ENCODE measurements around the gene LIPK.
"Not testable (repeated sequence)": the region's sequence is repeated elsewhere in the genome, so short reads cannot be mapped to it uniquely, and the experiment has no call there.

LIPK gene, protein sequence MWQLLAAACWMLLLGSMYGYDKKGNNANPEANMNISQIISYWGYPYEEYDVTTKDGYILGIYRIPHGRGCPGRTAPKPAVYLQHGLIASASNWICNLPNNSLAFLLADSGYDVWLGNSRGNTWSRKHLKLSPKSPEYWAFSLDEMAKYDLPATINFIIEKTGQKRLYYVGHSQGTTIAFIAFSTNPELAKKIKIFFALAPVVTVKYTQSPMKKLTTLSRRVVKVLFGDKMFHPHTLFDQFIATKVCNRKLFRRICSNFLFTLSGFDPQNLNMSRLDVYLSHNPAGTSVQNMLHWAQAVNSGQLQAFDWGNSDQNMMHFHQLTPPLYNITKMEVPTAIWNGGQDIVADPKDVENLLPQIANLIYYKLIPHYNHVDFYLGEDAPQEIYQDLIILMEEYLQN

DNA sequence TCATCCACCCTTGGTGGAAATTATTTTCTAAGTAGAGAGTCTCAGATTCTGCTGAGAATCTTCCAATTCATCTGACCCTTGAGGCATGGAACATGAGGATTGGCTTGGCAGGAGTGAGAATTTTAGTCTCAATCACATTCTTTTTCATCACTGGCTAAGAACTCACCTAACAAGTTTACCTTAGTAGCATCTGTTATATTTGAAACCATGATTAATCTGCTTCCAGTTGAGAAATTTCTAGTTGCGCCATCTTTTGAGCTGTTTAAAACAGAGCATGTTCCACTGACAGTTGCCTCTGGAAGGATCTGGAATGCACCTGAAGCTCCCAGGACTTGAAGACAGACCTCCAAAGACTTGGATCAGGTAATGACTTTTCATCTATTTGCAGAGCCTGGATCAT is at the start of gene LIPK:
Gene LIPK, plus strand, starts transcription at position 292 of the 400 bp plus-strand sequence. CDS start 18,295 bp downstream, outside the sequence.
- DNase-seq (ENCODE audit: low spot score), result no peak

DNA sequence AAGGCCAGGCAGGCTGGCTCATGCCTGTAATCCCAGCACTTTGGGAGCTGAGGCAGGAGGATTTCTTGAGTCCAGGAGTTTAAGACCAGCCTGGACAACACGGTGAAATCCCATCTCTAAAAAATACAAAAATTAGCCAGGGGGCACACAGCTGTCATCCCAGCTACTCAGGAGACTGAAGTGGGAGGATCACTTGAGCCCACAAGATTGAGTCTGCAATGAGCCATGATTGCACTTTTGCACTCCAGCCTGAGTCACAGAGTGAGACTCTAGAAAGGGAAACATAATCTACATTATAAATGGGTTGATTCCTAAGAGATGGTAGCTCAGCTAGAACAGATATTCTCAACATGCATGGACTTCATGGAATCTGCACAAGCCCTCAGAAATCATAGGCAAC is 48.1 kb upstream of the LIPK start:
- no peak for DNase-seq (ENCODE audit: low spot score)

DNA sequence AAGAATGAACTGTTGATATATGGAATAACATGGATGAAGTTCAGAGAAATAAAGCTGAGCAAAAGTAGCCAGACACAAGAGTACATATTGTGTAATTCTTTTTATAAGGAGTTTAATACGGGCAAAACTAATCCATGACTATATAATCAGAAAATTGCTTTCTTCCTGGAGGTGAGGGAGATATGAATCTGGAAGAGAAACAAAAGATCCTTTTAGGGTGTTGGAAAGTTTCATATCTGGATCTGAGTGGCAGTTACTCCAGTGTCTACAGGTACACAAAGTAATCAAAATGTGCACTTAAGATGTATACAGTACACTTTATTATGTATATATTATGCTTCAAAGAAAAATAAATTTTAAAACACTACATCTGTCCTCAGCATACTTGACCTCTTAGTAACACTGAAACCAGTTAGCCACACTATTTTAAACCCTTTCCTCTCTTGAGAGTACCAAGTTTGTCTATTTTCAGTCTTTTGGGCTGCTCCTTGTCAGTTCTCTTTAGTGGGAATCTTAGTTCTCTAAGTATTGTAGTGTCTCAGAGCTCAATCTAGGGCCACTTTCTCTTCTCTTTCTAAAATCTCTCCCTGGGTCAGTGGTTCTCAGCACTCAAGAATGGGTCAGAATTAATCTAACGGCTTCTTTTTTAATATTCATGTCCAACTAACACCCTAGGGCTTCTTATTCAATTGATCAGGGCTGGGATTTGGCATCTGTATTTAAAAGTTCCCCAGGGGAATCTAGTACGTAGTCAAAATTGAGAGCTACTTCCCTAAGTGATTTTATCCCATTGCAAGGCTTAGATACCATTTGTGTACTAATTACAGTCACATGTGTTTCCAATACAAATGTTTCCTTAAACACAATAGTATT is 46.1 kb upstream of the LIPK start:
- DNase-seq (ENCODE audit: low spot score), result no peak

DNA sequence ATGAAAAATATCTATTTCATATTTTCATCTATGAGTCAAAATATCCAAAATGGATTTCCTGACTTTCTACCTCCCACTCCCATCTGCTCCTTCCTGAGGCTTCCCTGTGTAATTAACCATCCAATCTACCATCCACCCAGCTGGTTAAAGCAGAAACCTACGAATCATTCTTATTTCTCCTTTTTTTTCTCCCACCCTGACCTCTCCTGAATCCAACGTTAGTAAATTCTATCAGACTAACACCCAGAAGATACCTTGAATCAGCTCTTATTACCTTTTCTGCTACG is 45.5 kb upstream of the LIPK start:
- DNase-seq (ENCODE audit: low spot score), result no peak

DNA sequence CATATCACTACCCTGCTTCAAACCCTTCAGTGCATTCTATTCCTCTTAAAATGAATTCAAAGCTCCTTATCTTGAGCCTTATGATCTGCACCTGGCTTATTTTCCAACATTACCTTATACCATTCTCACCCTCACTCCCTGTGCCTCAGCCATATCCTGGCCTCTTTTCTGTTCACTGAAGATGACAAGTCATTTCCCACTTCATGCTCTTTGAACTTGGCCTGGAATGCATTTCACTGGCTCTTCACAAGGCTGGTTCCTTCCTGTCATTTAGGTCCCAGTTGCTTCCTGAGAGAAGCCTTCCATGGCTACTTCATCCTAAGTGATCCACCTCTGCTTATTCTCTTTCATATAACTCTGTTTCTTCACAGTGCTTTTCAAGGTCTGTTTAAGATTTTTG is 45.0 kb upstream of the LIPK start:
- no peak for DNase-seq (ENCODE audit: low spot score)

DNA sequence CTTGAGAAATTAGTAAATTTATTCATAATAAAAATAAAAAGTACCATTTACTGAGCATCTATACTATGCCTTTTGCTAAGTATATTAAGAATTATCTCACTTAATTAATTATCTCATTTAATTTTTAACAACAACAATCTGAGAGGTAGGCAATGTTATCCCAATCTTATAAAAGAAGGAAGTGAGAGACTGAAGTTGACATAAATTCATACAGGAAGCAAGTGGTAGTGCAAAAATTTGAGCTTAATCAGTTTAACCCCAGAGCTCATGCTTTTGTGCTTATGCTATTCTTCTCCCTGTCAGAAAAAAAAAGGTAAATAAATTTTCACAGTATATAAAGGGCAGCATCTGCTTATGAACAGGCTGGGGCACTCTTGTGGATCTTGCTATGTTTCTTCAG is 44.5 kb upstream of the LIPK start:
- no peak for DNase-seq (ENCODE audit: low spot score)

DNA sequence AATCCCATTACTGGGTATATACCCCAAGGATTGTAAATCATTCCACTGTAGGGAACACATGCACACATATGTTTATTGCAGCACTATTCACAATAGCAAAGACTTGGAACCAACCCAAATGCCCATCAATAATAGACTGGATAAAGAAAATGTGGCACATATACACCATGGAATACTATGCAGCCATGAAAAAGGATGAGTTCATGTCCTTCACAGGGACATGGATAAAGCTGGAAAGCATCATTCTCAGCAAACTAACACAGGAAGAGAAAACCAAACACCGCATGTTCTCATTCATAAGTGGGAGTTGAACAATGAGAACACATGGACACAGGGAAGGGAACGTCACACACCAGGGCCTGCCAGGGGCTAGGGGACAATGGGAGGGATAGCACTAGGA is 42.9 kb upstream of the LIPK start:
- DNase-seq (ENCODE audit: low spot score), result not testable (repeated sequence)

DNA sequence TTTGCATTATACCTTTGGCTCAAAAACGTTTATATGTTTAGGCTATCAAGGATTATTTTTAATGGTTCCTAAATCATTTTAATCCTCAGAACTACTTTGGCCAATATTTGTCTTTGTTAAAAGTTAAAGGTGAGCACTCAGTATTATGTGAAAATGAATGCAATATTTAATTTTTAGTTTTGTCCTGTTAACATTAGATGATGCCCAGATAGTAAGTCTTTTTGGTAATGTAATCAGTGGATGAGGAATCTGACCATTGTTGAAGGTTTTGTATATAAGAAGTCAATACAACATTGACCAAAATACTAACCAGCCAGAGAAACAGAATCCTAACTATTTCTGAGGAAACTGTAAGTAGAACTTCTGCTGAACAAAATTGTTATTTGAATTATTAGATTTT is 41.9 kb upstream of the LIPK start, which contains the start of gene LIPF:
Gene LIPF, plus strand, starts transcription at position 301 of the 400 bp plus-strand sequence. CDS start 2,856 bp downstream, outside the sequence.
- DNase-seq (ENCODE audit: low spot score), result no peak

DNA sequence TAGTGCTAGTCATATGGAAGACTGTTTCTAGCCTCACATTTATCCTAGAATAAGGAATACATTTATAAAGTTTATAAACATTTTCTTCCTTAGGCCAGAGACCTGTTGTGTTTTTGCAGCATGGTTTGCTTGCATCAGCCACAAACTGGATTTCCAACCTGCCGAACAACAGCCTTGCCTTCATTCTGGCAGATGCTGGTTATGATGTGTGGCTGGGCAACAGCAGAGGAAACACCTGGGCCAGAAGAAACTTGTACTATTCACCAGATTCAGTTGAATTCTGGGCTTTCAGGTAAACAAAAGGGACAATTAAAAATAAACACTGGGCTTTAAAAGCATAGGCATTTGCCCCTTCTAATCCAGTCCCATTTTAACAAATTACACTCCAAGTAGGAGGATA is 37.6 kb upstream of the LIPK start:
- no peak for DNase-seq (ENCODE audit: low spot score)

DNA sequence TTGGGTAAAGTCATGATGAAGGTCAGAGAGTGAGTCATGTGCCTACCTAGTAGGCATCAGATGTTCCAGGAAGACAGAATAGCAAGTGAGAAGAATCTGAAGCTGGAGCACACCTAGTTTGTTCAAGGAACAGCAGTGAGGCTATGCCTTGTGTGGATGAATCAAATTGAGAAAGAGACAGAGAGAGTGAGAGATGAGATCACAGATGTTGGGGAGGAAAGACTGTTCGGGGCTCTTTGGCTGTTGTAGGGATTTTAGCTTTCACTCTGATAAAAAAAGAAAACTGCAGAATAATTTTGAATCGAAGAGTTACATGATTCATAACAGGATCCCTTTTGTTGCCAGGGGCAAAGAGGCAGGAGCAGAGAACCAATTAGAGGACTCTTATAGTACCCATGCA is 35.6 kb upstream of the LIPK start:
- no peak for DNase-seq (ENCODE audit: low spot score)

DNA sequence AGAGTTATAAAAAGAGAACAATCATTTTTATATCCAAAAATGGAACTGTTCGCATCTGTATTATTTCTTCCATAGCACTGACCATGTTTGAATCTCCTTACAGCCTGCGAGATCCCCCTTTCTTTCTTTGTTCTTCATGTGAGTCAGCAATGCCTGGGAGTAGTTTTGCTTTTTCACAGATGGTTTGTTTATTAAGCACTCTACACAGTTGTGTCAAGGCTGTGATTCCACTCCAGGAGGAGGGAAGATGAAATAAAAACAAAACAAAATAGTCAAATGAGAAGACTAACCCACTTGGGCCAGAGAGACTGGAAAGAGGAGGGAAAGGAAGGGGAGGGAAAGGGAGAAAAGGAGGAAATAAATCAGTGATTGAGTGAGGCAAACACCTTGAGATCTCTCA is 34.0 kb upstream of the LIPK start:
- no peak for DNase-seq (ENCODE audit: low spot score)

DNA sequence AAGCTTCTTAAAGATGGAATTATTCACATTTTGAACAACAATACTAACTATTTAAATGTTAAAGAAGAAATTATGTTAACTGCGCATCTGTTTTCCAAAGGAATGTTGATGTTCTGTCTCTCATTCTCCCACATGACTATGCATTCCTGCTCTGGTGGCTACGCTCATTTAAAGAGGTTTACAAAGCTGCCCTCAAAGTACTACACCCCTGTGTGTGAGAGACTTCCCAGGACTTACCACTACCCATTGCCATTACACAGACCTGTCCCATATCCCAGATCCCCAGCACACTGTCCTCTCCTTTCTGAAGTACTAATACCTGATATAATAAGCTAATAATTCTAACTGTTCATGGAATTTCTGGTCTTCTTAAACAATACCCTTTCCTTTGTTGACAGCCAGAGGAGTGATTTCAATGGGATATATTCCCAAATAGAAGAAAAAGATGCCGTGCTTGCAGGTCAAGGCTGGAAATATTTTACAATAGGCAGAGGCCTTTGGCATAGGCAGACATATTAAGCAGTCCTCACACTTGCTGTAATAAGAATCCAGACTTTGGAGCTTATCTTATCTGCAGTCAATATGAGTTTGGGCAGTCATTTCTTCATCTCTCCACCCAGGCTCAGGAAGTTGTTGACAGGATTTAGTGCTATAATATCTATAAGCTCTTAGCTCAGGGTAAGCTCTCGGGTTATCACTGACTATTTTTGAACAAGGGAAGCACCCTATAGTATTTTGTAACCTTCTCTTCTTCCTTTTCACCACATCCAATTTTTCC is 29.6 kb upstream of the LIPK start:
- no peak for DNase-seq (ENCODE audit: low spot score)

DNA sequence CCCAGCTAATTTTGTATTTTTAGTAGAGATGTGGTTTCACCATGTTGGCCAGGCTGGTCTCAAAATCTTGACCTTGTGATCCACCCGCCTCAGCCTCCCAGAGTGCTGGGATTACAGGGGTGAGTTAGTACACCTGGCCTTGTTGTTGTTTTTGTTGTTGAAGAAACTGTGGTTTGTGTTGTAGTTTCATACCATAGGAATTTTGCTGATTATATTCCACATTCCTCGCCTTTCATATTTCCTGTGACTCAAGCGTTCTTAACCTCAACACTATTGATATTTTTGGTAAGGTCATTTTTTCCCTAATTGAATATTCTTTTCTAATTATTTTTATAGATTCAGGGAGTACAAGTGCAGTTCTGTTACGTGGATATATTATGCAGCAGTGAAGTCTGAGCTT is 25.1 kb upstream of the LIPK start:
- no peak for DNase-seq (ENCODE audit: low spot score)

DNA sequence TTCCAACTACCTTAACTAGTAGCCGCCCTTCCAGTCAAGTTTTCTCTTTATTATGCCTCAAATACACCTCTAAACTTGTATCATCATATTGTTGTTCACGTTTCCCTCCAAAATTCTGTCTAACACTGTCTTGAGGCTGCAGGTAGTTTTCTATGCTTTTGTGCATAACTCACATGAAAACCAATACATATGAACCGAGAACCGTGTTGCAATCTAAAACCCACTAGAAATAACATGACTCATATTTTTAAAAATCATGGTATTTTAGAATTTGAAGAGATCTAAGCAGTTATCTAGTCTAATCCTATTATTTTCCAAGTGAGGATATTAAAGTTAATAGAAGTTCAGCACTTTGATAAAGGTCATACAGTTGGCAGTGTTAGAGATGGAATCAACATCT is 23.6 kb upstream of the LIPK start:
- no peak for DNase-seq (ENCODE audit: low spot score)

DNA sequence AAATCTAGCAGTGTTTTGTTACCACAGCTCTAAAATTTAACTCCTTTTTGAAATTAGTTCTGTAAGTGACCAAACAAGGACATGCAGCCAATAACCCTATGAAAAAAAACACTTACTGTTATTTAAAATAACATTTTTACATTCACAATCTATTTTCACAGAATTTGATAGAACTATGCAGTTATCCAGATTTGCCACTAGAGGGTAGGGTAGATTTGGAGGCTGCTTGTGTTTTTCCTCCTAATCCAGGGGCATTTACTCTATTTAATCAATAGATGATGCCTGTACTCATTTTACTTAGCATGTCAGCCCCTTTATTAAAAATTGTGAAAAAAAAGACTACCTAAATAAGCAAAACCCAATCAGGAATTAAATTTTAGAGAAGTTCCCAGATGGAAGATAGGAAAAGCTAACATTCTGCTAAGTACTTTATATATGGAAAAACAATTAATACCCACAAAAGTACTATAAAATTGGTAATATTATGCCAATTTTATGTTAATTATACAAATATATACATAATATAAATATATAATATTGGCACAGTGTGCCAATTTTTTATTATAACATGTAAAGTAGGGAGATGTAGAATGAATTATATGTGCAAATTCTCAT is 18.1 kb upstream of the LIPK start:
- no peak for DNase-seq (ENCODE audit: low spot score)

DNA sequence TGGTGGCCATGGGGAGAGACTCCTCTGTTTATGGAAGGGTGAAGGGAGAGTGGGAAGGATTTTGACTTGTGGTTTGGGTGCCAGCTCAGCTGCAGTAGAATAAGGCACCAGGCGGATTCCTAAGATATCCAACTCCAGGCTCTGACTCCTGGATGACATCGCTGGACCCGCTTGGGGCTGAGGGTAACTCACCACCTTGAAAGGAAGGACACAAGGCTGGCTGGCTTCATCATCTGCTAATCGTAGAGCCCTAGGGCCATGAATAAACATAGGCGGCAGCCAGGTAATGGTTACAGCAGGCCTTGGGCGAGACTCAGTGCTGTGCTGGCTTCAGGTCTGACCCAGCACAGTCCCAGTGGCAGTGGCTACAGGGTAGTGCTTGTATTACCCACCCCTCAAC is 16.7 kb upstream of the LIPK start:
- no peak for DNase-seq (ENCODE audit: low spot score)

DNA sequence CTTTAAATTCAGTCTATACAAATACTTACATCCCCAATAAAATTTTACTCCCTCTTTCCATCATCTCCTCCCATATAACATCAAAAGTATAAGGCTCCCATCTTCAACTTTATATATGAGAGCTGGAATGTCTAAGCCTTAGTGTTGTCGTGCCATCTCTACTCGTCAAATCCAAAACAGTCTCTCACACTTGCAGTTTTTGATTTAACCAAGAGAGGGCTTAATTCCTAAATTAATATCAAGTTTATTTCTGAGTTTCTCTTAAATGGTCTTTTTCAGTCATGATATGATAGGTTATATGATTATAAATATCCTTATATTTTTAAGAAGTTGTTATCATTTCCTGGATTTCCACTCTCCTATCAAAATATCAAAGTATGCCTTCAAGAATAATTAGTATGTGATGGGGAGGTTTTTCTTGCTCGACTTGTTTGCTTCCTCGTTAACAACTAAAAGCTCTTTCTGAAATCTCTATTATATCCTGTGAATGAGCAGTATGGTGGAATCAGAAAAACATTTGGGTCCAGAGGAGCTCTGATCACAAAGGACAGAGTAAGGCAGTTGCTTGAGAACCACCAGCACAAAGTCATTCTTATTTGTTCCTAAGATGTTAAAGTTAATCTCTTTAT is 12.5 kb upstream of the LIPK start:
- DNase-seq (ENCODE audit: low spot score), result no peak

DNA sequence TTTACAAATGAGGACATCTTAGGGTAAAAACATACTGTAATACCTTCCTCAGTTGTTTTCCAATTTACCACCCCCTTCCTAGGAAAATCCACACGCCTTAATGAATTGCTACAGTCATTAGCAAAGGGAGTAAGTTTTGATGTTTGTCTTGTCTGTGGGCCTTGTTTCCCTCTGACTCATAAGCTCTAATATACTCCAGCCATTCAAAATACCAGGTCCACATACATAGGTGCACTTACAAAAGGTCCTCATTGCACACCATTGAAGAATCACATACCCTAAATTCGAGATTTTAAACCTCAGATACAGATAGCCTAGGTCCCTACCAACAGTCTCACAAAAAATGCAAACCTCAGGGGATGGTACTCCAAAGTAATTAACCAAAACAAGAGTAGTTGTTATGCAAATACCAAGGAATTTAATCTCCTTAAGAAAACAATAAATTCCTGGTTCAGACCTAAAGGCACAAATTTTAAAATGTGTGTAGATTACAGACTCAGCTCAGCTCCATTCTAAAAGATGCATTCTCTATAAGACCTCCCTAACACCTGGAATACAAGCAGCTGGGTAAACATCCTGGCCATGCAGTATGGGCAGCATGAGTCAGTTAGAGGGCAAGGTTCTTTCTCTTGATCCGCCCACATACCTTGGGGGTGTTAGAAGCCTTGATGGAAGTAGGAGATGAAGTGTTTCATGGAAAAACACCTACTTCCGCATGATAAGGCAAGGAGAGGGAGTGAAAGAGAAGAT is 3.0 kb upstream of the LIPK start:
- DNase-seq (ENCODE audit: low spot score), result no peak

DNA sequence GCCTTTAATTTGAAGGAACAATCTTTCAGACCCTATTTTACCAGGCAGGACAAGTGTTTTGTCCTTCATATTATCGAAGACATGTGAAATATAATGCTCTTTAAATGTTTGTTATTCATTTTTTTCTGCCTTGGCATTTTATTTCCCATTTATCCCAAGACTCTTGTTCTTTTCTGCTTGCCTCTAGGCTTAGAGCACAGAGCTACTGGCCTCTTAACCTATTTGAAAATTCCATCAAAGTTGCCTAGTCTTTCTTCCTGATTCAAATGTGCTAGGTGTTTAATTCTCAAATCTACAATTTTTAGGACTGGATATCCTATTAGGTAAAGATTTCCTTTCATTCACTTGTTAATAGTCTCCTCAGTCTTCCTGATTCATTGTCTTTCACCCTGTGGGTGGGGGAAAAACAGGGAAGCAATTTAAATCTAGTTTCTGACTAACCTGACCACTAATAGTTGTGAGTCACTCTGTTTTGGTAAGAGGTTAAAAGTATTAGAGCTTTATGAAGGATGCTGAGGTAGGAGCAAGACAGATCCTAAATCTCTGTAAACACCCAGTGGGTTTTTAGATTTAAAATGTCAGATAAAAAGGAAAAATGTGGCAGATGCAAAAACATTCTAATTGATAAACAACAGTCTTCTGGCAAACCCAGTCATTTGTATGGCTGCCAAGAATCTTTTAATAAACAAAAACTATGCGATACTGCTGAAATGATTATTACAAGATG is 1.5 kb downstream of the LIPK start:
- no peak for DNase-seq (ENCODE audit: low spot score)

DNA sequence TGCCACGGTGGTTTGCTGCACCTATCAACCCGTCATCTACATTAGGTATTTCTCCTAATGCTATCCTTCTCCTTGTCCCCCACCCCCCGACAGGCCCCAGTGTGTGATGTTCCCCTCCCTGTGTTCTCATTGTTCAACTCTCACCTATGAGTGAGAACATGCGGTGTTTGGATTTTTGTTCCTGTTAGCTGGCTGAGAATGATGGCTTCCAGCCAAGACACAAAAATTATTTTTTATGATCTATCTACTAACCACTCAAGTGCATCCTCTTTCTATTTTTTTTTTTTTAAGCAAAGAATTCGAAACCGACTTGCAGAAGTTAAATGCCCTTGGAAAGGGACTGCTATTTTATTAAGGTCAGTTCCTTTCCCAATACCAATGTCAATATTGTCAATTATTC is 3.3 kb downstream of the LIPK start:
- not testable (repeated sequence) for DNase-seq (ENCODE audit: low spot score)
